ENCODE measurements around the gene ZNF135. TPM values are rescaled to one million over a fixed set of nuclear protein-coding genes. Genes with fewer than 3 reads are reported as not detected.
A peak's percentile ranks its signal among the peaks of the same experiment; 100 is the strongest.

Gene ZNF135
- total RNA-seq, 2 experiments from 2014 or later, result 1.2 to 1.4 TPM

- peaks cover 25% of the 10 kb centered on the region for H3K36me3 Mint-ChIP-seq (ENCODE audit: low read depth)
- ChIA-PET CTCF (no interaction called here), POLR2A (no interaction called here)
- H3K4me3 Mint-ChIP-seq, result no peak overlapping the region
- intact Hi-C loops (cut with micrococcal nuclease), result no loop called here
- H3K27ac Mint-ChIP-seq, result no peak overlapping the region
- ATAC-seq (no peak), DNase-seq (no peak)
- no peak for TF ChIP-seq CTCF (IDR thresholded peaks at IDR 0.05)
- H3K9me3 Mint-ChIP-seq, result peaks cover 39% of the 10 kb centered on the region
- peaks cover 18% of the 10 kb centered on the region for H3K27me3 Mint-ChIP-seq
- peaks cover 3% of the 10 kb centered on the region for H3K4me1 Mint-ChIP-seq (ENCODE audit: low read depth)
Measured at GRCh38 chr19:58054901-58055874, 3.9 kb upstream of the ZNF135 start.

GRCh38 chr19:58056261-58056660, 2.8 kb upstream of the ZNF135 start:
- ChIA-PET POLR2A (no interaction called here), CTCF (no interaction called here)
- ATAC-seq, result no peak
- intact Hi-C loops (cut with micrococcal nuclease), result no loop called here
- Mint-ChIP-seq H3K36me3 (ENCODE audit: low read depth) (peaks cover 27% of the 10 kb centered on the region), H3K27me3 (peaks cover 18% of the 10 kb centered on the region), H3K9me3 (peaks cover 37% of the 10 kb centered on the region), H3K4me1 (ENCODE audit: low read depth) (peaks cover 3% of the 10 kb centered on the region), H3K27ac (no peak overlapping the region), H3K4me3 (no peak overlapping the region)
- no peak for TF ChIP-seq CTCF (IDR thresholded peaks at IDR 0.05)
- DNase-seq, result no peak

- Mint-ChIP-seq H3K4me3 (no peak overlapping the region), H3K27ac (no peak overlapping the region), H3K27me3 (peaks cover 18% of the 10 kb centered on the region), H3K9me3 (peaks cover 36% of the 10 kb centered on the region), H3K4me1 (ENCODE audit: low read depth) (peaks cover 3% of the 10 kb centered on the region), H3K36me3 (ENCODE audit: low read depth) (peaks cover 31% of the 10 kb centered on the region)
- intact Hi-C loops (cut with micrococcal nuclease), result no loop called here
- CTCF ChIA-PET, result no interaction called here
- ATAC-seq, result no peak
- no peak for TF ChIP-seq CTCF (IDR thresholded peaks at IDR 0.05)
- no peak for DNase-seq
- POLR2A ChIA-PET, result no interaction called here
Measured at GRCh38 chr19:58056861-58057260, 2.2 kb upstream of the ZNF135 start.

GRCh38 chr19:58058467-58058866, 615 bp upstream of the ZNF135 start:
- ChIA-PET POLR2A (interaction anchor here (0.8 to 1.2 kb wide), 4 partner anchors 9 to 56 kb away, joined by 3 to 4 read pairs (median 3); no protein-coding TSS in a partner anchor), CTCF (interaction anchor here (1.0 to 1.2 kb wide), 2 partner anchors 97 to 124 kb away, joined by 3 read pairs; partner anchors contain the start of gene ZNF274)
- intact Hi-C loops (cut with micrococcal nuclease), result no loop called here
- no peak for DNase-seq
- TF ChIP-seq CTCF (IDR thresholded peaks at IDR 0.05), result no peak
- H3K27me3 Mint-ChIP-seq, result peaks cover 18% of the 10 kb centered on the region
- peaks cover 3% of the 10 kb centered on the region for H3K4me1 Mint-ChIP-seq (ENCODE audit: low read depth)
- peaks cover 35% of the 10 kb centered on the region for H3K36me3 Mint-ChIP-seq (ENCODE audit: low read depth)
- H3K4me3 Mint-ChIP-seq, result peak overlapping the region; percentile 75
- H3K9me3 Mint-ChIP-seq, result peaks cover 41% of the 10 kb centered on the region
- no peak for ATAC-seq
- H3K27ac Mint-ChIP-seq, result peak overlapping the region; percentile 78

- H3K9me3 Mint-ChIP-seq, result peaks cover 45% of the 10 kb centered on the region
- H3K4me1 Mint-ChIP-seq (ENCODE audit: low read depth), result peaks cover 3% of the 10 kb centered on the region
- CTCF ChIA-PET, result interaction anchor here (0.9 to 1.2 kb wide), 2 partner anchors 38 to 96 kb away, joined by 3 to 5 read pairs; no protein-coding TSS in a partner anchor
- H3K4me3 Mint-ChIP-seq, result peak overlapping the region; percentile 75
- H3K36me3 Mint-ChIP-seq (ENCODE audit: low read depth), result peaks cover 38% of the 10 kb centered on the region
- DNase-seq (no peak), ATAC-seq (peak; percentile 25)
- H3K27me3 Mint-ChIP-seq, result peaks cover 15% of the 10 kb centered on the region
- TF ChIP-seq CTCF (IDR thresholded peaks at IDR 0.05), result no peak
- POLR2A ChIA-PET, result interaction anchor here (0.8 kb wide), 1 partner anchor 8 kb away, joined by 3 read pairs; no protein-coding TSS in a partner anchor
- intact Hi-C loops (cut with micrococcal nuclease), result no loop called here
- H3K27ac Mint-ChIP-seq, result peak overlapping the region; percentile 78
Measured at GRCh38 chr19:58059671-58060078, 593 bp downstream of the ZNF135 start.
